CD14-positive monocyte (primary cell): ENCODE measurements around the gene SH3RF3. TPM values are rescaled to one million over a fixed set of nuclear protein-coding genes. Genes with fewer than 3 reads are reported as not detected.
A peak's percentile ranks its signal among the peaks of the same experiment; 100 is the strongest.

Experiments
- DNase-seq, 3 donors: peaks; one replicate each; pipeline ENCODE4 v3.0.0-alpha.2; 2011 to 2022
- H2AFZ ChIP-seq: 2 replicates; pipeline ENCODE4 v1.6.0; 2012; ENCODE audit warnings: mild to moderate bottlenecking, low read depth, low read length, inconsistent platforms; ENCODE audit not compliant: insufficient read depth, poor library complexity, severe bottlenecking
- H3K27ac ChIP-seq, 2 donors: 1 replicate in 1 of 2; 2 replicates in 1 of 2; pipeline ENCODE4 v1.5.1; 2012 to 2013; ENCODE audit warnings: low read length in 2 of 2, control low read depth in 1 of 2, inconsistent platforms in 1 of 2, low read depth in 1 of 2, mild to moderate bottlenecking in 1 of 2
- H3K27me3 ChIP-seq, 2 donors: one replicate each; pipeline versions ENCODE4 v1.6.0 to v1.6.1; 2011 to 2013; ENCODE audit warnings: low read length in 2 of 2; ENCODE audit not compliant: control insufficient read depth in 2 of 2, insufficient read depth in 2 of 2
- H3K36me3 ChIP-seq, 2 donors: replicated peaks in 1 of 2; 1 replicate in 1 of 2; 2 replicates in 1 of 2; pipeline versions ENCODE4 v1.5.1 to v1.6.1; 2012 to 2013; ENCODE audit warnings: low read length in 2 of 2, control low read depth in 1 of 2, inconsistent platforms in 1 of 2, mild to moderate bottlenecking in 1 of 2; ENCODE audit not compliant: insufficient read depth in 2 of 2, control insufficient read depth in 1 of 2
- H3K4me1 ChIP-seq, 2 donors: 1 replicate in 1 of 2; 2 replicates in 1 of 2; pipeline versions ENCODE4 v1.5.1 to v1.6.1; 2012 to 2013; ENCODE audit warnings: low read length in 2 of 2, control low read depth in 1 of 2, inconsistent platforms in 1 of 2, mild to moderate bottlenecking in 1 of 2, moderate library complexity in 1 of 2; ENCODE audit not compliant: insufficient read depth in 2 of 2, control insufficient read depth in 1 of 2
- H3K4me2 ChIP-seq: replicated peaks from 2 replicates; pipeline ENCODE3; 2012; ENCODE audit warnings: low read length, moderate library complexity, mild to moderate bottlenecking; ENCODE audit not compliant: poor library complexity, severe bottlenecking; ENCODE audit errors: extremely low read depth
- H3K4me3 ChIP-seq, 3 experiments: fragments of 200-600 bp in 1 of 3; sonication (generic) in 1 of 3; replicated peaks in 1 of 3; 1 replicate in 2 of 3; 2 replicates in 1 of 3; pipeline ENCODE4 v1.5.1; 2011 to 2013; ENCODE audit warnings: low read length in 3 of 3, mild to moderate bottlenecking in 3 of 3, control low read depth in 2 of 3, low read depth in 2 of 3, inconsistent platforms in 1 of 3, moderate library complexity in 1 of 3
- H3K79me2 ChIP-seq: 2 replicates; pipeline ENCODE4 v1.6.0; 2012; ENCODE audit warnings: mild to moderate bottlenecking, control low read depth, inconsistent platforms, low read length, moderate library complexity; ENCODE audit not compliant: insufficient read depth
- H3K9ac ChIP-seq: 2 replicates; pipeline ENCODE4 v1.6.0; 2017; ENCODE audit warnings: low read length, mild to moderate bottlenecking; ENCODE audit not compliant: insufficient read depth, poor library complexity, severe bottlenecking
- H3K9me3 ChIP-seq, 2 donors: replicated peaks in 1 of 2; 1 replicate in 1 of 2; 2 replicates in 1 of 2; pipeline versions ENCODE4 v1.5.1 to v1.6.1; 2012 to 2013; ENCODE audit warnings: low read length in 2 of 2, control low read depth in 1 of 2; ENCODE audit not compliant: control insufficient read depth in 1 of 2, insufficient read depth in 1 of 2
- H4K20me1 ChIP-seq: 2 replicates; pipeline ENCODE4 v1.6.0; 2012; ENCODE audit warnings: mild to moderate bottlenecking, low read length, control low read depth, moderate library complexity; ENCODE audit not compliant: insufficient read depth
- H3K27ac Mint-ChIP-seq, 7 donors: one replicate each; pipeline ENCODE4 v1.8.0; 2020; ENCODE audit warnings: mild to moderate bottlenecking in 7 of 7, mixed read lengths in 7 of 7, moderate library complexity in 6 of 7, inconsistent platforms in 2 of 7
- H3K27me3 Mint-ChIP-seq, 3 donors: one replicate each; pipeline ENCODE4 v1.8.0; 2021 to 2022; ENCODE audit warnings: low read depth in 3 of 3, mild to moderate bottlenecking in 3 of 3, mixed read lengths in 3 of 3, moderate library complexity in 3 of 3, inconsistent platforms in 1 of 3
- H3K36me3 Mint-ChIP-seq, 2 donors: one replicate each; pipeline ENCODE4 v1.8.0; 2020; ENCODE audit warnings: mixed read lengths in 2 of 2, inconsistent platforms in 1 of 2, mild to moderate bottlenecking in 1 of 2
- H3K4me1 Mint-ChIP-seq: one replicate; pipeline ENCODE4 v1.8.0; 2020; ENCODE audit warnings: mild to moderate bottlenecking, mixed read lengths
- H3K4me3 Mint-ChIP-seq, 2 donors: one replicate each; pipeline ENCODE4 v1.8.0; 2020; ENCODE audit warnings: mild to moderate bottlenecking in 2 of 2, mixed read lengths in 2 of 2, moderate library complexity in 1 of 2
- H3K9me3 Mint-ChIP-seq, 7 donors: one replicate each; pipeline ENCODE4 v1.8.0; 2020 to 2022; ENCODE audit warnings: mixed read lengths in 7 of 7, mild to moderate bottlenecking in 6 of 7, moderate library complexity in 6 of 7, inconsistent platforms in 2 of 7
- WGBS: methylation state at CpG from one replicate; pipeline ENCODE4 v1.1.5; 2013; ENCODE audit warnings: missing lambda C conversion rate; ENCODE audit not compliant: insufficient coverage; 5-methylcytosine and 5-hydroxymethylcytosine counted together
- intact Hi-C, 2 donors: fragments of 100-400 bp; cut with micrococcal nuclease; formaldehyde crosslinking; loops; one replicate each; pipeline versions ENCODE4 v1.15.0 to v1.15.1; 2023
- polyA plus RNA-seq, 3 donors: library from polyadenylated mRNA; depleted of rRNA in 1 of 3; unstranded in 2 of 3; stranded (reverse) in 1 of 3; fragments of 300-500 nt in 2 of 3; fragments of >200 nt in 1 of 3; fragmentation: Illumina TruSeq in 2 of 3; gene quantifications; 1 replicate in 2 of 3; 2 replicates in 1 of 3; pipeline ENCODE4 v1.2.3, GENCODE V29; 2012 to 2021
- TF ChIP-seq, protein P1 (sequence below): fragments of 200-600 bp; IDR thresholded peaks from one replicate; pipeline ENCODE4 v1.8.0; 2022; ENCODE audit warnings: antibody characterized with exemption, mild to moderate bottlenecking

SH3RF3 gene
- polyA plus RNA-seq, 3 donors: 0.25 to 0.75 (median 0.34) TPM

DNA sequence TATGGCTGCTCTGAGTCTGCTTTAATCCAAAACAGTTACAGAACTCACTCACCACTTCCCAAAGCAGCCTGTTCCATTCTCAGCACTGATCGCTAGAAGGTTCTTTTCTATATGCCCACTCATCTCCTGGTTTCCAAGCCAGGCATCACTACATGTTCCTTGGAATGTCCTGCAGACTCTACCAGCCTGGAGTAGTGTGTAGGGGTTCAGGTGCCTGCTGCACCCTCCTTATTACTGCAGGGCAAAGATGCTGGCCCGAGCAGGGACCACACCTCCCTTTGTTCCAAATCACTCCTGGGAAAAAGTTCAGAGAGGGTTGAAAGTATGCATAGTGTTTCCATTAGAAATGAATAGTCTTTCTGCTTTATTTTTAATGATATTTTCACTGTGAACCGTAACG, 196.6 kb downstream of the SH3RF3 start:
- Histone ChIP-seq H3K36me3 (no peaks in the 10 kb centered on the region), H3K9me3 (no peaks in the 10 kb centered on the region), H3K27me3 (peaks cover 0 to under 1% of the 10 kb centered on the region in 2 donors), H3K9ac (no peak overlapping the region), H4K20me1 (no peaks in the 10 kb centered on the region), H3K4me2 (no peak overlapping the region), H2AFZ (no peak overlapping the region), H3K4me3 (no peak overlapping the region), H3K27ac (no peak overlapping the region), H3K79me2 (no peaks in the 10 kb centered on the region), H3K4me1 (no peaks in the 10 kb centered on the region)
- H3K4me3 Mint-ChIP-seq: no peak overlapping the region
- TF ChIP-seq, protein P1, sequence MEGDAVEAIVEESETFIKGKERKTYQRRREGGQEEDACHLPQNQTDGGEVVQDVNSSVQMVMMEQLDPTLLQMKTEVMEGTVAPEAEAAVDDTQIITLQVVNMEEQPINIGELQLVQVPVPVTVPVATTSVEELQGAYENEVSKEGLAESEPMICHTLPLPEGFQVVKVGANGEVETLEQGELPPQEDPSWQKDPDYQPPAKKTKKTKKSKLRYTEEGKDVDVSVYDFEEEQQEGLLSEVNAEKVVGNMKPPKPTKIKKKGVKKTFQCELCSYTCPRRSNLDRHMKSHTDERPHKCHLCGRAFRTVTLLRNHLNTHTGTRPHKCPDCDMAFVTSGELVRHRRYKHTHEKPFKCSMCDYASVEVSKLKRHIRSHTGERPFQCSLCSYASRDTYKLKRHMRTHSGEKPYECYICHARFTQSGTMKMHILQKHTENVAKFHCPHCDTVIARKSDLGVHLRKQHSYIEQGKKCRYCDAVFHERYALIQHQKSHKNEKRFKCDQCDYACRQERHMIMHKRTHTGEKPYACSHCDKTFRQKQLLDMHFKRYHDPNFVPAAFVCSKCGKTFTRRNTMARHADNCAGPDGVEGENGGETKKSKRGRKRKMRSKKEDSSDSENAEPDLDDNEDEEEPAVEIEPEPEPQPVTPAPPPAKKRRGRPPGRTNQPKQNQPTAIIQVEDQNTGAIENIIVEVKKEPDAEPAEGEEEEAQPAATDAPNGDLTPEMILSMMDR: no peak
- H3K27ac Mint-ChIP-seq: peak overlapping the region in 1 of 7 donors; percentile 6
- peaks cover 0 to 2% (median 0%) of the 10 kb centered on the region in 7 donors for H3K9me3 Mint-ChIP-seq
- DNase-seq: no peak
- intact Hi-C loops: no loop called here
- 90% methylated on average over 2 of the region's 4 CpGs for WGBS
- H3K27me3 Mint-ChIP-seq: peaks cover 9 to 12% (median 9%) of the 10 kb centered on the region in 3 donors
- no peaks in the 10 kb centered on the region for H3K36me3 Mint-ChIP-seq
- H3K4me1 Mint-ChIP-seq: peaks cover 5% of the 10 kb centered on the region

DNA sequence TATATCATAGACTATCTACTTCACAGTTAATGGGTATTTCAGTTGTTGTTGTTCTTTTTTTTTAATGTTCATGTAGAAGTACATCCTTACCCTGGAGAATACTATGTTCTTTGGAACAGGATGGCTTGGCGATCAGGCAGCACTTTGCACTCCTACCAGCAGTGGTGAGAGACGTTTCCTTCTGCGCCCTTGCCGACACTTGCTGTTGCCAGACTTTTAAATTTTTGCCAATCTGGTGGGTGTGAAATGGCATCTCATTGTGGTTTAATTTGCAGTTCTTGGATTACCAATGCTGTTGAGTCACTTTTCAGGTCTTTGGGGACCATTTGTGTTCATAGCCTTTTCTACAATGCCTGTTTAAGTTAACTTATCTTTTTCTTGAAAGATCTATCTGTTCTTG, 197.3 kb downstream of the SH3RF3 start:
- Histone ChIP-seq H3K27ac (no peak overlapping the region), H3K27me3 (peaks cover 3 to 6% of the 10 kb centered on the region in 2 donors), H3K79me2 (no peaks in the 10 kb centered on the region), H3K36me3 (no peaks in the 10 kb centered on the region), H3K4me1 (peaks cover under 1 to 2% of the 10 kb centered on the region in 2 donors), H3K9me3 (no peaks in the 10 kb centered on the region), H3K4me2 (no peak overlapping the region), H3K4me3 (no peak overlapping the region), H2AFZ (no peak overlapping the region), H4K20me1 (no peaks in the 10 kb centered on the region), H3K9ac (no peak overlapping the region)
- Mint-ChIP-seq H3K27me3 (peaks cover 13 to 17% (median 16%) of the 10 kb centered on the region in 3 donors), H3K4me1 (peaks cover 9% of the 10 kb centered on the region), H3K27ac (peak overlapping the region in 1 of 7 donors; percentile 44), H3K9me3 (peaks cover 0 to 4% (median 0%) of the 10 kb centered on the region in 7 donors), H3K36me3 (no peaks in the 10 kb centered on the region), H3K4me3 (no peak overlapping the region)
- no peak for DNase-seq
- 100% methylated on average over 4 of the region's 4 CpGs for WGBS
- intact Hi-C loops: no loop called here
- TF ChIP-seq, protein P1: no peak
